GM21390 (cell line): ENCODE results near the gene PRRC2C.

ENCODE experiments used
- ATAC-seq: cut with Tn5 transposase; IDR thresholded peaks from one replicate; pipeline ENCODE4 v1.9.1; 2021; ENCODE audit not compliant: unreplicated experiment

PRRC2C gene

GRCh38 chr1:171628225-171628624, 142.9 kb downstream of the PRRC2C start:
- no peak for ATAC-seq

GRCh38 chr1:171635661-171636060, 150.3 kb downstream of the PRRC2C start:
- no peak for ATAC-seq

GRCh38 chr1:171636141-171636540, 150.8 kb downstream of the PRRC2C start:
- ATAC-seq = no peak

- no peak for ATAC-seq
Observed at GRCh38 chr1:171637928-171638576, 152.7 kb downstream of the PRRC2C start.

GRCh38 chr1:171640225-171640624, 154.9 kb downstream of the PRRC2C start:
- ATAC-seq = no peak

- no peak for ATAC-seq
Observed at GRCh38 chr1:171641076-171641864, 155.9 kb downstream of the PRRC2C start.

- no peak for ATAC-seq
Observed at GRCh38 chr1:171642197-171642596, 156.9 kb downstream of the PRRC2C start.
